NCI-H1092 treated with DMSO at 0.1 percent for 48 hours (cell line): ENCODE measurements around the gene PPFIA2.

Experiments used
- DNase-seq: peaks from one replicate; lab custom pipeline; 2025; lab: John Stamatoyannopoulos, UW

Gene PPFIA2

DNA sequence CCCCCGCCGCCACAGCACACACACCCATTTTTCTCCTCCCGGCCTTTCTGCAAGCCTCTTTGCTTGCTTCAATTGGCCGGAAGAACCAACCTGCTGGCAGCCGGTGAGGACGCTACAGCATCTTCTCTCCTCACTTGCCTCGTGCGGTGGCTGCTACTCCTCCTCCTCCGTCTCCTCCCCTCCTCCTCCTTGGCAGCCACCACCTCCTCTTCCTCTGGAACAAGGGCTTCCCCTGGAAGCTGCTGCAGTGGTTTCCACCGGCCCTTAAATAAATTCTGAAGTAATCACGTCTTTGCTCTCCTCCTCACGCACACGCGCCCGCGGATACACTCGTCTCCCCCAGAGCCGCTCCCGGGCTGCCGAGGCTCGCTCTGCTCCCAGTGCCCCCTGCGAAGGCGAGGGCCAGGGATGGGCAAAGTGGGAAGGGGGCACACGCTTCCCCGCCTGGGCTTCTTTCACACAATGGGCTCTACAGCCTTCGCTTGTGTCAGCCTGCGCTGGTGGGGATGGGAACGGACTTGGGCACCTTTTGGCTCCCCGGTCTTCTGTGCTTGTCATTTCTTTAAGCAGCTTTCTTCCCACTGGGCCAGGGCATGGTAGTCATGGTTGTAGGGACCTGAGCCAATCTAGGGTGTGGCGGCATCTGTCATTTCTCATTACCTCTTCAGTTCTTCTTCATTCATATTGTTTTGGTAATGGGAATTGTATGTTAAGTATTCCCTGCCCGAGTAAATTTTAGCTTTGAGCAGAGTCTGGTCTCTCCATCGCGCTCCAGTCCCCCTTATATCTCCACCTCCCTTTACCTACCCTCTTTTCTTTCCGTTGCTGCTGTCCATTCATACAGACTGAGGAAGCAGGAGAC is at the start of gene PPFIA2:
Gene PPFIA2 (minus strand): TSS at position 161 of the 862 bp plus-strand sequence.
- peak; percentile 54 for DNase-seq

DNA sequence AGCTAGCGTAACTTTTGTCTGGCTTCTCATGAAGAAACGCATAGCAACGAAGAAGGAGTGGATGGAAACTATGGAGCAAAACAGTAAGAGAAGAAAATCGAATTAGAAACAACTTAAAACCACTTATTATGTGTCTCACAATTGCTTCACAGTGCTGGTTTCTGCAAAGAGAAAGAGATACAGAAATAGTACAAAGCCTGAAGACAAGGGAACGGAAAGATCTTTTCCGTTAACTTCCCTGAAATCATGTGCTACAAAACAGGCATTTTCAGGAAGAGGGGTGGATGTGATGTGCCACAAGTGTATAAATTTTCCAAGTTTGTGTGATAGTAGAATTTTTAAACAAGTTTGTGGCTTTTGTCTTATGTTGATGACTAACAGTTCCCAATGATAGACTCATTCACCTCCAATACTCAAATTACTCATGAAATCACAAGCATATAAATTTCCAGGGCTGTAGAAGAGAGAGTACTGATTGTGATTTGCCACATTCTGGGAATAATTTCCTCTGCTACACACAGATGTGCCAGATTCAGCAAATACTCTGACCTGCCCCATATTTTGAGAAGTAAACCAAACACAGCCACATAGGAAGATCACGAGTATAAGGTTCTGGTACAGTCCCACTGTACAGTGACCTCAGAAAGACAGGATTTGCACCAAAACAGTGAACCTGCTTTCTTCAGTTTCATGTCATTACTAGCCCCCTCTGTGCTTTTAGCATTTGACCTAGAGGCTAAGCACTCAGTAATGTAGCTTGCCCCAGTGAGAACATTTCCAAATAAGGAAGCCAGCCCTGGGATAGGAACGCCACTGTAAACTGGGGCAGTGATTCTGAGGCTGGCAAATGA is 41.4 kb upstream of the PPFIA2 start:
- no peak for DNase-seq

DNA sequence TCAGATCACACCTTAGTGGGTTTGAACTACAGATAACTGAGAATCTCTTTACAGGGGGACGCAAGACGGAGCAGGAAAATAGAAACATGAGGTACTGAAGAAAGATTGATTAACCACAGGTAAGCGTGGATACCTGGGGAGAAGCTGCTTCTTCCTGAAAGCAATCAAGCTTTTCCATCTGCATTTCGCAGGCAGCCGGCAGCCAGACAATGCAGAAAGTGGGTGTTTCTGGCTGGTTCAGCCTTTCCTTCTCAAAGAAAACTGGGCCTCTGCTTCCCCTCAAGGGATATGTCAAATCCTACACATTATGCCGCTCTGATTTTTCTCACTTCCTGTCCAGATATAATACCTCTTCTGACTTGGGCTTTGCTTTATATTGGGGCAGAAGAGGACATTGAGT is 39.1 kb upstream of the PPFIA2 start:
- no peak for DNase-seq

DNA sequence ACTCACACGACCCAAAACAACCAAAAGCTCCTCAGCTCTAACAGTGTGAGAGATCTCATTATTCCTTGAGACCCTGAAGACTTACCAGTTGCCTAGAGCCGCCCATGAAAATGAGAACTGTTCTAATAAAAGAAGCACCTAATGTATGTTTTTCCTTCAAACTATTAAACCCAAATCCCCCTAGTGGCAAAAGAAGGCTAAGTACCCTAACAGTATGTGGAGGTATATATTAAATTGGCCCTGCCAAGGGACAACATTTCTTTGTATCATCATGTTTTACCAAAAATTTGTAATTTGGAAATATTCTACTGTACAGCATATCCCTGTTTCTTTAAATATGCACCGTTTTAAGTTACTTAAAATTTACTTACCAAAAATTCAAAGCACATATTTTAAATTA is 38.0 kb upstream of the PPFIA2 start:
- peak; percentile 3 for DNase-seq

DNA sequence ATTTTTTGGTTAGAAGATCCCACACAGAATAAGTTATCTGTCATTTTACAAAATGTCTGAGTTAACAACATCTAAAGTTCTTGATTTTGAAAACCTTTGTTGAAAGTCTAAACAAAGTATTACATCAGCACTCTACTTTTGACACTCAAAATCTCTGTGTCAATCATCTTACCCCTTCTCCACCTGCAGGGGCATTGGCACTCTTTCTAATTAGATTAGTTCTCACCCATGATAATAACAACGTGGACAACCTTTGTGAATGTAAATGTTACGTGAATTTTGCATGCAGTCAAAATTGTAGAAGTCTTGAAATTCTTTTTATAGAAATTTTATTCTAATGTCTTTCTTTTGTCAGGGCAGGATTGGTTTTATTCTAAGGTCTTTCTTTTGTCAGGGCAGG is 33.5 kb upstream of the PPFIA2 start:
- no peak for DNase-seq

DNA sequence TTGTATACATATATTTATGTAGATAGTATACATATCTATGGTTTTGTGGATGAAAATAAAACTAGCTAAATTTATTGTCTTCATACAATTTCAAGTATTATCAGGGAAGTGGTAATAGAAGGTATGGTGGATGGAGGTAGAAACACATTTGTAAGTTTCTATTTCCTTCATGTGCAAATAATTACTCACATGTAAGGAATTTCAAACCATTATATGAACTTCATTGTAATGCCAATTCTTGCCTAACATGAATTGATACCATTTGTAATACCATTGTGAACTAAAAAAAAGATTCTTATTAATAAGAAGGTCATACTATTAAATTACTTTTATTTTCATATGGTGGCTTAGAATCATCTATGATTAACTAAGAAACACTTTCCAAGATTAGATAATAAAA is 20.1 kb upstream of the PPFIA2 start:
- no peak for DNase-seq

DNA sequence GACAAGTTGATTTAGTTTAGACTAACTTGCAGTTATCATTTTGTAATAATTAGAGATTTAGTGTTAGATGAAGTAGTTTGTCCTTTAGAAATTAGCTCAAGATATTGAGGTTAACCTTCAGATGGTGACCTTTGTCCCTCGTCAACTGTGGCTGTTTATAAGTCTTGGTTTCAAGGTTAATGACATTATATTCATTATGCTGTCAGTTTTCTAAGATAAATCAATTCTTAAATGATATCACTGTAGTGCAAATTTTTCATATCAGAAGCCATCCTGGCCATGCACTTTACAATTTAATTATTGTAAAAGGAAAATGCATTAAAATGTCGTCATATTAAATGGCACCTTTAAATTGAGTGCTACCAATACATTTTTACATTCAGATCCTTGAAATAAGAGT is 19.6 kb upstream of the PPFIA2 start:
- no peak for DNase-seq

DNA sequence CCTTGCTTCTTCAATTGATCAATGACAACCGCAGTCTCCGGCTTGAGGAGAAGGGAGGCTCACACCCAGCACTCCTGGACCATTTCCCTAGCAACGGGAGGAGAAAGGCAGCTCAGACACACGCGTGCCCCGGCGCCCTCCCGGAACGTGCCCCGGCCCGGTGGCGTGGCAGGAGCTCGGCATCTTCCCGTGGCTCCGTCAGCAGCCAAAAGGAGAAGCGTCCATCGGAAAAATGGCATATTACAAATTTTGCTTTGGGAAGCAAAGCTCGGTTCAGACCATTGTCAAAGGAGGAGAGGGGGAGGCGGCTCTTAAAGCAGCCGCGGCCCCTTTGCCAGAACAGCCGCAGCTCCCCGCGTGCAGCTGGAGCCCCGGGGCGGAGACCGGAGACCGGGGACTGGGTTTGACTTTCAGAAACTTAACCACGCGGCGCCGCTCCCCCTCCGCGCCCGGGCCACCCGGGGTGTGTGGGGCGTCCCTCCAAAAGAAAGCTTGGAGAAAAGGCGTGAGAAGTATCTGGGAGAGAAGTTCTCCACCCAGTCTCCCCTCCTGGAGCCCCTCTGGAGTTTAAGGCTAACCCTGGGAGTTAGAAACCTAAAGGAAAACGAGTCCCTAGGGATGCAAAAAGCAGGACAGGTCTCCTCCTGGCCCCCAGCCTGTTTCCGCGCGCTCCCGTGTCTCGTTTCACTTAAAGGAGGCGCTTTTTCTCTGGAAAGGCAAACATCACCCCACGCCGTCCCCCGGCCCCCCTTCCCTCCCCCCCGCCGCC is 545 bp downstream of the PPFIA2 start:
- peak; percentile 49 for DNase-seq

DNA sequence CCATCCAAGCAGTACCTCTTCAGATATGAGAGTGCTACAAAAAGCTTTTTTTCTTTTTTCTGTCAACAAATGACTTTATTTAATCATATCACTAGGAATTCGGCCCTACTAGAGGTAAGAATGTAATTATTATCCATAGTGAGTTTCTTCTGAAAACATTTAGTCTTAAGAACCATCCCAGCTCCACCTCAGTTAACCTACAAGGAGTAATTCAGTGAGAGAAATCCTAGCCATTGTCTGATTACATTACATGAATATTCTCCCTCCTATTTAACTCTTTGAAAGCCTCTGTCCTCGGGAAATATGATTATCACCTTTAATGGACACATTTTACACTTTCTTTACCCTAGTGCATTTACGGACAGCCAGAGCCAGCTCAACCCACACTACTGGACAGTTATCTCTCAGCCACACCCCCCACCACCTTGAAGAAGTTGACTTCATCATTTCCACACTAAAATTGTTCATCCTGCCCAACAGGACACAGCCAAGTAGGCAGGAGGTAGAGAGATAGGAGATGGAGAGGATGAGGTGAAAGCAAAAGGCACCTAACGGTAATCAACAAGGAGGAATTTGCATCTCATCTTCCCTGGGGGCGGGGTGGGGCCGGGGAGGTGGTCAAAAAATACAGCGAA is 1.3 kb downstream of the PPFIA2 start:
- no peak for DNase-seq

DNA sequence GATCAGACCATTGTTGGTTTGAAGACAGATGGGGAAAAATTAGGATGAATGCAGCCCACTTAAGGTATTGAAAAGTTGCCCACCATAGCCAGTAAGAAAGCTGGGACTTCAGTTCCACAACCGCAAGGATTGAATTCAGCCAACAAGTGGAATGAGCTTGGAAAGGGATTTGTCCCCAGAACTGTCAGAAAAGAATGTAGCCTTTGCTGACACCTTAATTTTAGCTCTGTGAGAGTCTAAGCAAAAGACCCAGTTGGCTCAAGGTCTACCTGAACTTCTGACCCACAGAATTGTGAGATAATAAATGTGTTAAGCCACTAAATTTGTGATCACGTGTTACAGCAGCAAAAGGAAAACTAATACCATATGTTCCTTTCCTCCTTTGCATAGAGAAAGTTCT is 29.4 kb downstream of the PPFIA2 start:
- DNase-seq: no peak

DNA sequence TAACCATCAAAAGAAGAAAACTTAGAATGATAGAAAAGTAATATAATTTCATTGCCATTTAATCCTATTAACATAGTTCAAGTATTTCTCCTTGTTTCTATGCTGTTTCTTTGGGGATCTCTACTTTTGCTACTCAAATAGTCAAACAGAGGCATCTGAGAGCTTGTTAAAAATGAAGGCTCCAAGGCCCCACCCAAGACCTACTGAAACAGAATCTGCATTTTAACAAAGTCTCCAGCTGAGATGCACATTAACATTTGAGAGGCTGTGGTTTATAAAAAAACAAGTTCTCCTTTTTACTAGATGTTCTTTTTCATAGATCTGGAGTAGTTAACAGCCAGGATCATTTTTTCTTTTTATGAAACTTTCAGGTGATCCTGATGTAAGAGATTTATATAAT is 31.8 kb downstream of the PPFIA2 start:
- no peak for DNase-seq

DNA sequence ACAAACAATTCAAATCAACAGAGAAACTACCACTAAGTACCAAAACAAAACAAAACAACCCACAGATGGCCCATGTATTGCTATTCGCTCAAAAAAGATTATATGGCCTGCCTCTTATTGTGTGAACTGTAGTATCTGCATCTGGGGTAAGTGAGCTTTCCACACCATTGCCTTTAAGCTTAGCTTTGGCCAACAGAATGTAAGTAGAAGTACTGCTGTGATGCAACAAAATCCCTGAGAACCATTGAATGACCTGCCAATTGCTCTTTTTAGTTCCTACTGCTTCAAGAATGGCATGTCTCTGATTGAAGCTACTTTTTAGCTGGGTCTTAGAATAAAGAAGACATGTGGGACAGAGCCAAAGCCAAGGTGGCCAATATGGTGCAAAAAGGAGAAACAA is 32.5 kb downstream of the PPFIA2 start:
- no peak for DNase-seq

DNA sequence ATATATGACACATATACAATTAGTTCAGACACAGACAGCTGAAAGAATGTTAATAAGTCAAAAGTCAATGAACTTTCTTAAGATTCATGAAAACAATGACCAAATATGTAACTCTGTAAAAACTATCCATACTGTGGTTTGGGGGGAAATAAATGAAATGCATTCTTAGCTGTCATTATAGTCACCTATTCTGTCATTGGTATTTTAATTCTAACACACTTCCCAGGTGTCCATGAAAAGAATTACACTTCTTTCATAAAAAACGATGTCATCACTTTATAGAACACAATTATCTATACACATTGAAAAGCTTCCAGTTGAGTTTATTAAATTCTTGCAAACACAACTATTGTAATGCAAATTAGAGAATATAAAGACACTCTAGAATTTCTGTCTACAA is 35.8 kb downstream of the PPFIA2 start:
- DNase-seq: no peak

DNA sequence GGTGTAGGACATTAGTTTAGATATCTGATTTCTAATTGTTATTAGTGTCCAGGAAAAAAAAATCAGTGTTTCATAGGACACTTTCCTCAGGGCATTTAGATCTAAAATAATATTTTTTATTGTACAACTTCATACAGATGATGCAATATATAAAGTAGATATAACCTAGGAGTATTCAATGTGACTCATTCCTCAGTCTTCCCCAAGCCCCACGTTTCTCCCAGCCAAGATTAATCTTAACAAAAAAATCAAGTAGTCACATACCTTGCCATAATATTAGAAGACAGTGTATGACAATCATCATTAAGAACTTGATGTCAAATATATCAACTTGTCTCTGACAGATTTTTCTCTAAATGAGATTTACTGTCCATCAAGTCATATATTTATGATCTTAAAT is 37.1 kb downstream of the PPFIA2 start:
- DNase-seq: no peak

DNA sequence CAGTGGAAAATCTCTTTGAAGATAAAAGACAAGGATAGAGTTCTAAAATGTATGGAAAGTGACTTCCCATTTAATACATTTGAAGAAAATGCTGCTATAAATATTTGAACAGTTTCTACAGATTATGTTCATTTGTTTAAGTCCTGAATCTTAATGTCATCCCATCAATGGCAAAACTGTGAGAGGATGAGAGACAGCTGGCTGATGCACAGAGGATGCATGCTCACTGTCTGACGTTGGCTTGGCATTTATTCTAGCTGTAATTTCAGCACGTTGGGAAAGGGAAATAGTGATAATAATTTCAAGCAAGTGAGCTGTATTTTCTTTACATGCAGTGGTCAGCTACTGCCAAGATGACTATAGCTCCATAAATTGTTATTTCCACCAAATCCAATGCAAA is 40.5 kb downstream of the PPFIA2 start:
- no peak for DNase-seq

DNA sequence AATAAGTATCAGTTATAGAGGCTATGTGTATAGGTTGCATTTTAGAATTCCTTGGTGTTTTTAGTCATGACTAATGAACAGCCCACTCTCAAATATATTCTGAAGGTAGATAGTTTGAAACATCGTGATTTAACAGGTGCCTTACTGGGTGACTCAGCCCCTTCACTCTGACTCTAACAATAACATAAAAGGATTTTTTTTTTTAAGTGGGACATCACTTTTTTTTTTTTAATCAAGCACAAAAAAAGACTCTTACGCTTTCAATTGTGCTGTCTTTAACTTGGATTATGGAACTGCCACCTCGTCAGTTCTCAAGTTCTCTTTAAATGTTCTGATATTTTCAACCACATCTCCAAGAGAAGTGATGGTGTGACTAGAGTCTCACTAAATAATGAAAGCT is 46.6 kb downstream of the PPFIA2 start:
- no peak for DNase-seq

DNA sequence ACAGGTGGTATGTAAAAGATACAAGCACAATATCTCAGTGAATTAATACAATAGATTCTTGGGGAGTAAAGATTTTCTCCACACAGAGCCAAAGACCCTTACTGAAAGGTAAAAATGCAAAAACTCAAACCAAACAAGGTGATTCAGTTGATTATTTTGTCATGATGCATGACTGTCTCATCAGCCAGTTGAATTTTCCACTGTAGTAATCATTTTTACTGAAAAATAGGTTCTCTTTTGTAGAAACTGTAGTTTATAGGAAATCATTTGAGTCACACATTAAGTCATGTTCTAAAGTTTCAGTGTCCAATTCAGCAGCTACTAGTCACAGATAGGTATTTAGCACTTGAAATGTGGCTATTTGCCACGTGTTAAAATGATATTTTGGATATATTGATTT is 53.6 kb downstream of the PPFIA2 start:
- DNase-seq: no peak

DNA sequence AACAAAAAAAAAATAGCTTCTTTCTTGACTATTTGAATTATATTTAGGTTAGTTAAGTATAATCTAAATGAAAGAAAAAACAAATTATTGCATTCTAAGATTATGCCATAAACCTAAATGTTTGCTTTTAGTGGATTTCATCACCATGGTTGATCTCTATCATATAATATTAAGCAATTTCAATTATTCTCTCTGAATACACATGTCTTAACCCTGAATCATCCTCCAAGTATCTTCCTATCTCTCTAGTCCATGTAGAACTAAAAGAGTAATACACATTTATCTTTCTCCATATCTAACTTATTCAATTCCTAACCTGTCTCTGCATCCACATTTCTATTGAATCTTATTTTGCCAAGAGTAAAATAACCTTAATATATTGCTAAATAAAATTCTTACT is 59.6 kb downstream of the PPFIA2 start:
- no peak for DNase-seq

DNA sequence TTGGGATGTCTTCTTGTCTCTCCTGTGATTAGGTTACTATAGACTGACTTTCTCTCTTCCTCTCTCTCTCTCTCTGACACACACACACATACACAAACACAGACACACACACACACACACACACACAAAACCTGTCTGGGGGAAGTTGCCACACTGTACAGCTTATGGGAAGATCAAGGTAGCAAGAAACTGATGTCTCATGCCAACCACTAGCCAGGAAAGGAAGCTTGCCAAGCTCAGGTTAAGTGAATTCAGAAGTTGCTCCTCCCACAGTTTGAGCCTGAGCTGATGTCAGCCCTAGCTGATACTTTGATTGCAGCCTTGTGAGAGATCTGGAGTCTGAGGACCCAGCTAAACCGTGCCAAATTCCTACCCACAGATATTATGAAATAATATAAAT is 67.1 kb downstream of the PPFIA2 start:
- DNase-seq: no peak

DNA sequence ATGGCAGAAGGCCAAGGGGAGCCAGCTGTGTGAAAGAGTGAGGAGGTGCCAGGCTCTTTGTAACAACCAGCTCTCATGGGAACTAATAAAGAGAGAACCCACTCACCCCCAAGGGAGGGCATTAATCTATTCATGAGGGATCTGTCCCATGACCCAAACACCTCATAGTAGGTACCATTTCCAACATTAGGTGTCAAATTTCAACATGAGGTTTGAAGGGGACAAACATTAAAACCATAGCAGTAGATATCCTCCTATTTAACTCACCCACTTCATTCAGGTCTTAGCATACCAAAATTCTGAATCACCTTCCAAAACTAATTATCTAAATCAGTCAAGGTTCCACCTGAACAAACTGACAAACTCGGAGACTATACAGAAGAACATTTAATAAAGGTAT is 75.3 kb downstream of the PPFIA2 start:
- DNase-seq: no peak

DNA sequence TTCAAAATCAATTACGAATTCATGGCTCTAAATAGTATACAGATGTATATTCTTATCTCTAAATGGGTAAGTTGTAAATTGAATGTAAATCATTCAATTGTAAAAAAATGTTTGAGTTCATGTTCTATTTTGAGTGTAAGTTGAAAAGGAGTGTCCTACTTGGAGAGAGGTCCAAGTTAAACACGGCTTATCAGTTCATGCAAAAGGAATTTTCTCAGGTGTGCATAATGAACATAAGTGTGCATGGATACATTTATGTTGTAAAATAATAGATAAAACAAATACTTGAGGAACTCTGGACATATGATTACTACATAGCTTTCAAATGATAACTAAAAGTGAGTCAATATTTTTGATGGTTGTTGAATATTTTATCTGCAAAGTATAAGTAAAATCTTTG is 79.5 kb downstream of the PPFIA2 start:
- no peak for DNase-seq

DNA sequence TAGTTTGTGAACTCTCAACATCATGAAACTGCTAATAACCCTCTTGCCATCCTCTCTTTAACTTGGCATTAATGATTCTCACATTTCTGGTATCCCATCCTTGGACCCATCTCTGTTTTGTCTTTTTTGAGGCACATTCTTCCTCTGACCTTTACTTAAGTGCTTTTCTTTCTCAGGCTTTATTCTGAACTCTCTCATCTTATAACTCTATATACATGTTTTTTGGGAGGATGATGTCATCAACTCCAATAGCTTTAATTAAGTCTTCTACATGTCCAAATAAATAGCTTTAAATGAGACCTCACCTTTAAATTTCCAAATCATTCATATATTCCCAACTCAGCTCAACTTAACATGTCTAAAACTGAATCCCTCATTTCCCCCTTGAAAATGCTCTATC is 88.4 kb downstream of the PPFIA2 start:
- no peak for DNase-seq
